HG03469 (cell line): ENCODE results near the gene COBL.

Source experiments
- ATAC-seq: cut with Tn5 transposase; IDR thresholded peaks from one replicate; pipeline ENCODE4 v1.9.1; 2021; ENCODE audit warnings: mild to moderate bottlenecking, moderate library complexity, moderate number of reproducible peaks; ENCODE audit not compliant: unreplicated experiment

Gene COBL

DNA sequence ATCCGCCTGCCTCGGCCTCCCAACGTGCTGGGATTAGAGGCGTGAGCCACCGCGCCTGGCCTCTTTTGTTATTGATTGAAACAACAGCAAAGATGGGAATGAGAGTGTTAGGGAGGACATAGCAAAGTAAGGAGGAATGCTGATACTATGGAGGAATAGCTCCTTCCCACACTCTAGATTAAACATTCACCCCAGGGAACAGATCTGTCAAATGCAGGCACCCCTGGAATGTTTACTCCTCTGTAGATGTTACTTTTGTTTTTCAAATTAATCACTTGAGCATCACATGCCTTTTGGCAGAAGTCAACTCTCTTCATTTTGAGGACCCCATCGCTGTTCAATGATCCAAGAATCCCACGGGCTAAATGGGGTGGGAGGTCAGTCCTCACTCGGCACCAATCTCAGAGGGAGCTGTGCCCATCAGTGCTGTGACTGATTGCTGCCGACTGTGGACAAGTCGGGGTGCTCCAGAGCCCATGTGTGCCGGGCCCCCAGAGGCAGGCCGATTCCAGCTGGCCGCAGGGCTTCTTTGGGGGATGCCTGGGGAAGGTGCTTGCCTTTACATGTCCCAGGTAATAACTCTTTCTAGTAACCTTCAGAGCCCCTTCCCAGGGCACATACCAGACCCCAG is 10.2 kb upstream of the COBL start:
- ATAC-seq = no peak

GRCh38 chr7:51325908-51326307 is 9.3 kb upstream of the COBL start:
- ATAC-seq = no peak

DNA sequence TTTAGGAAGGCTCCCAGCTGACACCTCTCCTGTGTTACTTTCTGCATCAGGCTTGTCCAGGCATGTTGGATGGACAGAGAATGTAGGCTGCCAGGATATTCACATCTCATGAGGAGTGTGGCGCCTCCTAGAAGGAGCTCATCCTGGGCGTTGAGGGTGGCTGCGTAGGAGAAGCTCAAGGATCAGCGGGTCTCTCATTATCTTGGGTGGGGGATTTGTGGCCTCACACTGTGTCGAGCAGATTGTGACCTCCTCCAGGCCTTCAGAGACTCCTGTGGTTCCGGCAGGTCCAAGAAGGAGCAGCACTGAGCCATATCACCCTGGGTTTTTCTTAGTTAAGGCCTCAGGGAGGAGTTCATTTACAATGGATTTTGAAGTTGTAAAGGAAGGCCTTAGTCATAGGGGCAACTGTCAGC is 8.7 kb upstream of the COBL start:
- no peak for ATAC-seq

- ATAC-seq = no peak
Observed at GRCh38 chr7:51324206-51324898, 7.7 kb upstream of the COBL start.

GRCh38 chr7:51321961-51322515 is 5.4 kb upstream of the COBL start:
- no peak for ATAC-seq

DNA sequence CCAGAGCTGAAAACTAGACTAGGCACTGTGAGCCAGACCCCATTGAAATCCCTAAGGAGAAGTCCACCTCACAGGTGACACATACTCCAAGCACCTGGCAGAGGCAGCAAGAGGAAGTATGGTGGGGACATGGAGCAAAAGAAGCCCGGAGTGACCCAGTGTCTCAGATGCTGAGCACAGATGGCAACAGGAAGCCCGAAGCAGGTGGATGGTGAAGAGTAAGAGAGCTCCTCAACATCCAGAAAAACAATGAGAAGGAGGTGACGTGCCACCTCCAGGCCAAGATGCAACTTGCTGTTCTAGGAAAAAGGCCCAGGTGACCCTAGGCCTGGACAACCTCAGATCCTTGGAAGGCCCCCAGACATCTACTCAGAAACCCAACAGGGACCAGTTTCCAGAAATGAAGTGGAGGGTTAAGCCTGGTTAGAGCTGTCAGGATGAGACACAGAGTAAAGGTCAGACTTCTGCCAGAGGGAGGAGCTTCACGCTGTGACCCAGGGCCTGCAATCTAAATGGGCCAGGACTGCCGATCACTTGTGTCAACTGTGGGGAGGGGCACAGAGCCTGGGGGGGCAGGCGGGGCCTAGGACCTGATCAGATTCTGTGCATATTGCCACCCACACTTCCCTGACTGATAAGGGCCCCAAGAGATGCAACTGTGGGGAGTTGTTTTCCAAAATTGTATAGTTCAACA is 2.4 kb upstream of the COBL start:
- no peak for ATAC-seq

DNA sequence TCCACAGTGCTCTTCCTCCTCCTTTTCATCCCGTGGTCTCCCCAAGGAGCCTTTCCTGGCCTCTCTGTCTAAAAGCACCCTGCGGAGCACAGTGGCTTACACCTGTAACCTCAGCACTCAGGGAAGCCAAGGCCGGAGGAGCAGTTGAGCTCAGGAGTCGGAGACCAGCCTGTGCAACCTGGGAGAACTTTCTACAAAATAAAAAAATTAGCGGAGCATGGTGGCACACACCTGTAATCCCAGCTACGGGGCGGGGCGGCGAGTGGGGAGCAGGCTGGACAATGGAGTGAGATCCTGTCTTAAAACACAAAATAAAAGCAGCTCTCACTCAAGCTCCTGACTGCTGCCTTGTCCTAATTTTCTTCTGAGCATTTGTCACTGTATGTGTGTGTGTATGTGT is 1.4 kb upstream of the COBL start:
- no peak for ATAC-seq

DNA sequence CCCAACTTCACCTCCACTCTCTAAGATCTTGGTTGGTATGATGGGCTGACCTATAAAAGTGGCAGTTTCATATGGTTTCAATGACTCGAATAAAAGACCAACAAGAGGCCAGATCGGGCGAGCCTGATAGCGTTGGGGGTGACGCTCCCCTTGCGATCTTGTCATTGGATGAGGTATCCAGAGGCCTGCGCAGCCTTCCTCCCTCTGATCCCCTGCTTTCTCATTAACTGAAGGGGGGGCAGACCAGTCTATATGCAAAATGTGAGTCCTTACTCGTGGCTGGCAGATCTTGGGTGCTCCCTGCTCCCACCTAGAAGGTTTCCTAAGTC is 937 bp upstream of the COBL start:
- no peak for ATAC-seq

DNA sequence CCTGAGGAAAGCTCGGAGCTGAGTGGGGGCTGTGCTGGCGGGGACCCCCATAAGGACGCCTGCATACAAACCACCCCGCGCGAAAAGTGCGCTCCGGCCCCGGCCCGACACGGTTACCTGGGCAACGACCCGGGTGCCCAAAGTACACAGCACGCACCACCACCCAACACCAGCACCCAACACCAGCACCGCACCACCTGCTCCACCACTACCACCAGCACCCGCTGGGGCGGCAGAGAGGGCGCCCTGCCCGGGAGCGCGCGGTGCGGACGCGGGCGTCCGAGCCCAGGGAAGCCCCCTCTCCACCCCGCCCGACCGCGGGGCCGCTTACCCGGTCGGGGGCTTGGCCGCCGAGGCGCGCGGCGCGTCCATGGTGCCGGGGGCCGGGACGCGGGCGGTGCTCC is 345 bp downstream of the COBL start:
- no peak for ATAC-seq

- no peak for ATAC-seq
Observed at GRCh38 chr7:51315393-51316261, 982 bp downstream of the COBL start.

DNA sequence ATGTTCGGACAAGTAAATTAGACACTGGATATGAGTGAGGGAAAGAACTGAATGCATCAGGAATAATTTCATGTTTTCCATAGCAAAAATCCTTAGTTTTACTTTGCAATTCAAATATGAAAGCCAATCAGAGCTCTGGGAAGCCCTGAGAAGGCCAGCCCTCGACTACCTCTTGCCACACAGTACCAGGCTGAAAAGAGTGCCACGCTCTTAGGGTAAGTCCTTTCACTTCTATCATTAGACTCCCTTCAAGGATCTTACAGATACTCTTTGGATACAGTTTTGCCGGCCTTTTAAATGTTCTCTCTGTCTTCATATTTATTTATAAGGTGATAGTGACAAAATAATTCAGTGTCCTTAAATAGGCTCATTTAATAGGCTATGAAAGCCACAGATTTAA is 1.9 kb downstream of the COBL start:
- ATAC-seq = no peak

DNA sequence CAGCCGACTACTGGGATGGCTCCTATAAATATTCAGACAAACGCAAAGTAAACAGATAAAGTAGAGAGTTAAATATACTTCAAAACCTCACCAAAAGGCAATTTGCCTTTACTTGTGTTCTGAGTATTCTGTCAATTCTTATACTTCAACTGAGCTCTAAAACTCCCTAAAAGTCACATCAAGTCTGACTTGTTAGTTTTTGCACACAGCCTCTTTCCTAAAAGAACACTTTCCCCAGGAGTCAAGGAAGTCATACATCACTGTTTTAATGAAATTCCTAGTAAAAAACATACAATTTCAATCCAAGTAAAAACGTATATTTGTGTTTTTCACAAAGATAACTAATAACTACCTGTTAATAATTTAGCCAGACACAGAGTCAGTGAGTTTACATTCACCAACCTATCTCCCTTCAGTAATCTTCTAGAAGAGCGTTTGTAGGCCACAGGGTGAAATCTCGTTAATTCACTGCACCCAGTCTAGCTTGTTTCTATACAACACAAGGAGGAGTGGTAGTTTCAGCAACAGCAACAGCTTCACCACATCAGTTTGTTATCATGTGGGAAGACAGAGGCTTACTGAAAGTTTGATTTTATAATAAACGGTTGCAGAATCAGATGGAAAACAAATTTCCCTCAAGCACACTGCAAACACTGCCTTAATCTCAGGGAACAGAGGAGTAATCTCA is 2.7 kb downstream of the COBL start:
- ATAC-seq = no peak

- ATAC-seq = no peak
Observed at GRCh38 chr7:51312951-51313737, 3.5 kb downstream of the COBL start.

- no peak for ATAC-seq
Observed at GRCh38 chr7:51311166-51311565, 5.4 kb downstream of the COBL start.

DNA sequence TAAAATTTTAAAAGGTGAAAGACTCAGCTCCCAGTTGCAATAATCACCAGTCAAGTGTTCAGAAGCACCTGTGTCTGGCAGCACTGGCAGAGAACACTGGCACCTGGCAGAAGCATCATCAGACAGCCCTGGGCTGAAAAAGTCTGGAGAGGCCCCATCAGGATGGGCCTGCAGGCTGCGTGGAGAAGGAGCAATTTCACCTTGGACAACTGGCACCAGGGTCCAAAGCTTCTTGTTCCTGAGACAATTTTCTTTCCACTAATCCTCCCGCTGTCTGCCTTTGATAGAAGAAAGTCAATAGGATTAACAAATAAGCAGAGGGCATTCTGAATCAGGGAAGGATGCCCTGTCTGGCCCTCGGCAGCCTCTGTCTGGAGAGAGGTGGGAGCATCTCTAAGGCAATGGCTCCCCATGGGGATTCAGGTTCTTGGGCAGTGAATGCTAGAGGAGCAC is 6.5 kb downstream of the COBL start:
- no peak for ATAC-seq

- no peak for ATAC-seq
Observed at GRCh38 chr7:51309361-51310130, 7.1 kb downstream of the COBL start.

GRCh38 chr7:51308696-51309095 is 7.9 kb downstream of the COBL start:
- no peak for ATAC-seq

DNA sequence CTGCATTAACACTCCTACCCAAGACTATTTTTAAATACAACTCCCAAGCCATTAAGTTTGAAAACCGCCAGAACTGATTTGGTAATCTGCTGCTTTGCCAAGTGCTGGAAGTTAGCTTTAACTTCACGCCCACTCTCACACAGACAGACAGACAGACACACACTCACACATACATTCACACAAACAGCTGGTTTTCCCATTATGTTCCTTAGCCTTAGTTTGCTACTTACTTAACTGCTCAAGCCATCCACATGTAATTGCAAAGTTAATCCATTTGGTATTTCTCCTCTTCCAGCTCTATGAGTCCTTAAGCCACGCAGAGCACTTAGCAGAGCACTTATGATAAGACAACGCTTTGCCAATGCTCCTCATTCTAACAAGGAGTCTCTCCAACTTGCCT is 8.3 kb downstream of the COBL start:
- no peak for ATAC-seq

- no peak for ATAC-seq
Observed at GRCh38 chr7:51307651-51308210, 8.9 kb downstream of the COBL start.
